HT-29 (cell line): ENCODE data around the gene C9orf50. TPM values are rescaled to one million over a fixed set of nuclear protein-coding genes. Genes with fewer than 3 reads are reported as not detected.

Experiments used
- DNase-seq: peaks from one replicate; pipeline ENCODE4 v3.0.0-alpha.2; 2015; ENCODE audit warnings: low spot score
- total RNA-seq: library from RNA; depleted of rRNA; stranded (reverse); fragments of >200 nt; shearing (Covaris generic); gene quantifications from 2 replicates; pipeline ENCODE4 v1.2.3, GENCODE V29; 2014; rRNA removed

The C9orf50 gene
- total RNA-seq, 1 experiment from 2014 or later = not detected

- peak; percentile 30 for DNase-seq
Measured at GRCh38 chr9:129570450-129571297, 50.2 kb downstream of the C9orf50 start.

DNA sequence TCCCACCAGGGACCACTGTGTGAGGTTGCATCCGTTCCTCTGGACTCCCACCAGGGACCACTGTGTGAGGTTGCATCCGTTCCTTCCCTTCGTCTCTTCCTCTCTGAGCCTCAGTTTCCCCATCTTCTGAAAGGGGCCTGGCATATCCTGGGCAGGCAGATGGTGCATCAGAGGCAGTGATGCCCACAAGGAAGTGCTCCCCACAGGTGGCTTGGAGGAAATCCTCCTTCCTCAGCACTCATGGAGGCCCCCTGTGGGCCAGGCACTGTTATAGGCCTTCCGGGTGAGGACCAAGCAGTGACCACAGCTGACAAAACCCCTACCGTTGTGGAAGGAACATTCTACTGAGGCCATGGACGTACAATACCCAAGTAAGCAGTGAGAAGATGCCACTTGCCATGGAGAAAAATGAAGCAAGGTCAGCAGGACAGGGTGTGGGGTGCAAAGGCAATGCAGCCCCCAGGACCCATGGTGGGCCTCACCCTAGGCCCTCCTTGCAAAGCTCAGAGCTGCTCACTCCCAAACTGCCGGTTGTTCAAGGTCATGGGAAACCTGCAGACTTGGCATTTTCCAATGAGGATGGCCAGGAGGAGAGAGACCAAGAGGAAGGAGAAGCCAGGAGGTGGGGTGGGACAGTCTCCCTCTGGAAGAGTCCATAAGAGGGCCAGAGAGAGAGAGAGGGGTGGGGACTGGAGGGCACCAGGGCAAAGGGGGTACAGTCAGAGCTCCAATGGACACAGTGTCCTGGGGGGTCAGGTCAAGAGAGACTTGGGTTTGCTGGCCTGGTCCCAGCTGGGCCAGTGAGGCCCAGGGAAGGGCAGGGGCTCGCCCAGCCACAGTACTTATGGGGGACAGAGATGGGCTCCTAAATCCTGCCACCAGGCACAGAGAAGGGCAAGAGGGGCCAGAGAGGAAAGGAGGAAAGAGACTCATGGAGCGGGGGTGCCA is 51.1 kb downstream of the C9orf50 start:
- DNase-seq = peak; percentile 76

GRCh38 chr9:129568560-129569501 is 52.1 kb downstream of the C9orf50 start:
- DNase-seq = peak; percentile 36

DNA sequence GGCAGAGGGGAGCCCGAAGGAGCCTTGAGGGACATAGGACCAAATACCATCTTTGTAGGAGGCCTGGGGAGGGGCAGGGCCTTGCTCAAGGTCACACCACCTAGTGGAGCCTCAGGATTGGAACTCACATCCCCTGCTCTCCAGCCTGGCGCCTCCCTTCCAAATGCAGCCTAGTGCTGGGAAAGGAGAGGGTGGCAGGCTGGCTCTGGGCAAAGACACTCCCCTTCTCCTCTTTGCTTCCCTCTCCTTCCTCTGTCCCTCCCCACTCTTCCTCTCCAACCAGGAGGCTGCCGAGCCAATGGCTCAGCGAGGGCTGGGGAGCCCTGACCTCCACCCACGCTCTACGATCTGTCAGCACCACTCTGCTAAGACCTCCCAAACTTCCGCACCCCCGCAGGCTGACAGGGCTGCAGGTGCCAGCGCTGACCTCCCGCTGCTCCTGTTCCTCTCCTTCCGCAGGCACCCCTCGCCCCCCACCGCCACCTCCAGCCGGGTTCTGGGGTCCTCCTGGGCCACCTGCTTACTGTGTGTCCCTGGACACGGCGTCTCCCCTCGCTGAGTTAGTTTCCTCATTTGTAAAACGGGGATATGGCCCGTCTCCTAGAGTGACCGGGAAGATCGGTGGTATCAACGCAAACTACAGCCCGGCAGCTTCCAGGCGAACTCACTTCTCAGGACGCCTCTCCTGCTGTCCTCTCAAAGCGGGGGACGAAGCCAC is 52.9 kb downstream of the C9orf50 start:
- DNase-seq = peak; percentile 69

GRCh38 chr9:129567329-129567728 is 53.6 kb downstream of the C9orf50 start:
- DNase-seq = no peak

DNA sequence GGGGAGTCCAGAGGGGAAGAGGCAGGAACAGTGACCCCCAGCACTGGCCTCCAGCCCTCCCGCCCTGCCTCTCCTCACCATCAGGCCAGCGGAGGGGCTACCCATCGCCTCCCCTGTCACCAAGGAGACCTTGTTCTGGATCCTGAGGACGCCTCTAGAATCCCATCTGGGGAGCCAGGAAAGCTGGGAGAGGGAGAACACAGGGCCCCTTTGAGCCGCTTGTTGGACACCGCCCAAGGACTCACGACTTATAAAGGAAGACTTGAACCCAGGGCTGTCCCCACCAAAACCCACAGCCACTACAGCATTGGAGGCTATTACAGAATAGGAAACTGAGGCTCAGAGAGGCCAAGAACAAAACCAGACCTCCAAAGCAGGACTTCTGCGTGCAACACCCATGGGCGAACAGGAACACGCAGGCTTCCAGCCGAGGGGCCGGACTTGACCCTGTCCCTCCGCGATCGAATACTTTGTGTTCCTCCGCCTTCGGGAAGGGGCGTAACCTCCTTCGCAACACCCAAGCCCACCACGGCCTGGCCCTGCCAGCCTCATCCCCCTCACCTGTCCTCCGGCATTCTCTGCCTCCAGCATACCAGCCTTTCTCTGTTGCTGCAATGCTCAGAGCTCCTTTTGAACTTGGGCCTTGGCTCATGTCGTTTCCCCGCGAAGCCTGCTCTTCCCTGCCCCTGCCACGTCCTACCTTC is 54.2 kb downstream of the C9orf50 start:
- DNase-seq = no peak

- no peak for DNase-seq
Measured at GRCh38 chr9:129562917-129563316, 58.0 kb downstream of the C9orf50 start.

- no peak for DNase-seq
Measured at GRCh38 chr9:129562514-129562913, 58.4 kb downstream of the C9orf50 start.

Other genes with a start within 250 kb of the C9orf50 start
- gene NTMT1, start 5.1 kb upstream of the C9orf50 start, total RNA-seq = 68.7 and 83.8 TPM in 2 replicates
- 25.5 and 25.9 TPM in 2 replicates for gene ASB6, start 21.1 kb upstream of the C9orf50 start, total RNA-seq
- not detected in 2 replicates for gene PRRX2, start 44.5 kb upstream of the C9orf50 start, total RNA-seq
- 0.41 and 0.94 TPM in 2 replicates for gene PTGES, start 131.9 kb upstream of the C9orf50 start, total RNA-seq
- 25.0 and 27.1 TPM in 2 replicates for gene TOR1B, start 182.1 kb upstream of the C9orf50 start, total RNA-seq
- 21.3 and 25.2 TPM in 2 replicates for gene TOR1A, start 203.0 kb upstream of the C9orf50 start, total RNA-seq
- 27.9 and 37.8 TPM in 2 replicates for gene C9orf78, start 214.2 kb upstream of the C9orf50 start, total RNA-seq
- gene USP20, start 214.4 kb upstream of the C9orf50 start, total RNA-seq = 12.4 and 14.8 TPM in 2 replicates